GM23338 (cell line): Measurements from ENCODE around the gene RNU7-1. TPM values are rescaled to one million over a fixed set of nuclear protein-coding genes. Genes with fewer than 3 reads are reported as not detected.

Source experiments
- ATAC-seq: fragments of 200-7000 bp; cut with Tn5 transposase; 3 replicates; pipeline ENCODE4 v1.9.1; 2020
- DNase-seq: peaks from one replicate; pipeline ENCODE4 v3.0.0-alpha.2; 2015; ENCODE audit warnings: low spot score
- H2AFZ ChIP-seq: fragments of 200-600 bp; sonication (generic); 2 replicates; pipeline ENCODE4 v1.8.0; 2016; ENCODE audit warnings: antibody characterized with exemption, mild to moderate bottlenecking, moderate library complexity
- H3F3A ChIP-seq: fragments of 200-600 bp; sonication (generic); replicated peaks from 2 replicates; pipeline ENCODE4 v1.8.0; 2017; ENCODE audit warnings: antibody characterized with exemption, mixed run types, low read depth
- H3K27ac ChIP-seq: fragments of 200-600 bp; sonication (generic); 2 replicates; pipeline ENCODE4 v1.6.1; 2016; ENCODE audit warnings: low read depth
- H3K27me3 ChIP-seq: fragments of 200-600 bp; sonication (generic); 2 replicates; pipeline ENCODE4 v1.8.0; 2016; ENCODE audit warnings: mild to moderate bottlenecking, mixed run types, moderate library complexity; ENCODE audit not compliant: insufficient read depth
- H3K36me3 ChIP-seq: fragments of 200-600 bp; sonication (generic); 2 replicates; pipeline ENCODE4 v1.8.0; 2016; ENCODE audit warnings: mild to moderate bottlenecking; ENCODE audit not compliant: insufficient read depth
- H3K4me1 ChIP-seq: fragments of 200-600 bp; sonication (generic); 2 replicates; pipeline ENCODE4 v1.8.0; 2016; ENCODE audit warnings: mild to moderate bottlenecking, moderate library complexity; ENCODE audit not compliant: insufficient read depth
- H3K4me2 ChIP-seq: fragments of 200-600 bp; sonication (generic); 2 replicates; pipeline ENCODE4 v1.7.1; 2017; ENCODE audit warnings: mixed run types
- H3K4me3 ChIP-seq: fragments of 200-600 bp; sonication (generic); 2 replicates; pipeline ENCODE4 v1.6.1; 2016; ENCODE audit warnings: mixed run types
- H3K79me2 ChIP-seq: fragments of 200-600 bp; sonication (generic); replicated peaks from 2 replicates; pipeline ENCODE4 v1.8.0; 2017; ENCODE audit warnings: mild to moderate bottlenecking; ENCODE audit not compliant: insufficient read depth
- H3K9me2 ChIP-seq: fragments of 200-600 bp; sonication (generic); 2 replicates; pipeline ENCODE4 v1.8.0; 2017; ENCODE audit not compliant: insufficient read depth
- H4K20me1 ChIP-seq: fragments of 200-600 bp; sonication (generic); replicated peaks from 2 replicates; pipeline ENCODE4 v1.8.0; 2017; ENCODE audit warnings: mild to moderate bottlenecking; ENCODE audit not compliant: insufficient read depth
- H3K27ac Mint-ChIP-seq: 2 replicates; pipeline ENCODE4 v1.8.0; 2020; ENCODE audit warnings: inconsistent platforms, mild to moderate bottlenecking, moderate library complexity, mixed read lengths
- H3K27me3 Mint-ChIP-seq: 3 replicates; pipeline ENCODE4 v1.8.0; 2022; ENCODE audit warnings: low read depth, mild to moderate bottlenecking, moderate library complexity, mixed read lengths, inconsistent platforms; ENCODE audit not compliant: insufficient read depth, poor library complexity
- H3K36me3 Mint-ChIP-seq: 3 replicates; pipeline ENCODE4 v1.8.0; 2021; ENCODE audit warnings: low read depth, mild to moderate bottlenecking, inconsistent platforms, moderate library complexity, mixed read lengths
- H3K4me1 Mint-ChIP-seq: 3 replicates; pipeline ENCODE4 v1.8.0; 2020; ENCODE audit warnings: mild to moderate bottlenecking, inconsistent platforms, mixed read lengths
- H3K4me3 Mint-ChIP-seq: 3 replicates; pipeline ENCODE4 v1.8.0; 2021; ENCODE audit warnings: moderate library complexity, mild to moderate bottlenecking, inconsistent platforms, mixed read lengths
- H3K9me3 Mint-ChIP-seq: 3 replicates; pipeline ENCODE4 v1.8.0; 2020; ENCODE audit warnings: moderate library complexity, mild to moderate bottlenecking, inconsistent platforms, mixed read lengths
- CTCF ChIP-seq, 2 experiments: fragments of 200-600 bp in 1 of 2; sonication (generic) in 1 of 2; conservative IDR thresholded peaks; 2 replicates each; pipeline versions ENCODE4 v1.5.1 to v1.6.1; 2016 to 2017; ENCODE audit warnings: antibody characterized with exemption in 2 of 2, low read depth in 2 of 2, mild to moderate bottlenecking in 2 of 2, moderate library complexity in 1 of 2
- ETS1 ChIP-seq: IDR thresholded peaks from 2 replicates; pipeline ENCODE4 v1.6.1; 2016; ENCODE audit warnings: antibody characterized with exemption
- EZH2 ChIP-seq: fragments of 200-600 bp; sonication (generic); IDR thresholded peaks from one replicate; pipeline ENCODE4 v1.8.0; 2017; ENCODE audit warnings: antibody characterized with exemption, mild to moderate bottlenecking, low read depth; ENCODE audit not compliant: unreplicated experiment
- EZH2phosphoT487 ChIP-seq: fragments of 200-600 bp; sonication (generic); IDR thresholded peaks from one replicate; pipeline ENCODE4 v1.8.1; 2018; ENCODE audit warnings: antibody characterized with exemption; ENCODE audit not compliant: unreplicated experiment
- JUNB ChIP-seq: IDR thresholded peaks from one replicate; pipeline ENCODE4 v1.6.1; 2016; ENCODE audit warnings: antibody characterized with exemption; ENCODE audit not compliant: unreplicated experiment
- NANOG ChIP-seq: IDR thresholded peaks from 2 replicates; pipeline ENCODE4 v1.6.1; 2016; ENCODE audit warnings: antibody characterized with exemption, borderline replicate concordance
- POLR2AphosphoS5 ChIP-seq: IDR thresholded peaks from 2 replicates; pipeline ENCODE4 v1.6.1; 2016; ENCODE audit warnings: antibody characterized with exemption, low read depth
- STAT1 ChIP-seq: IDR thresholded peaks from one replicate; pipeline ENCODE4 v1.6.1; 2016; ENCODE audit warnings: antibody characterized with exemption; ENCODE audit not compliant: unreplicated experiment
- ZNF331 ChIP-seq: fragments of 250-450 bp; sonication (Bioruptor Pico); IDR thresholded peaks from 2 replicates; pipeline ENCODE4 v1.5.0; 2020; ENCODE audit warnings: low read depth, mild to moderate bottlenecking, moderate library complexity
- polyA plus RNA-seq: library from polyadenylated mRNA; unstranded; fragments of >200 nt; fragmentation: Nextera tagmentation; extraction: Ambion mirVana; gene quantifications from 2 replicates; pipeline ENCODE4 v1.2.1, GENCODE V29; 2016
- total RNA-seq: library from RNA; depleted of rRNA; stranded (reverse); fragments of >200 nt; shearing (Covaris generic); gene quantifications from 2 replicates; pipeline ENCODE4 v1.2.3, GENCODE V29; 2014

Gene RNU7-1
- total and polyA plus RNA-seq, 2 experiments from 2014 or later, result not detected

GRCh38 chr12:6928022-6928702 lies 15.5 kb upstream of the RNU7-1 start:
- Mint-ChIP-seq H3K27ac (peak overlapping the region; percentile 82), H3K9me3 (no peaks in the 10 kb centered on the region; the same call in 1 of the 3 replicates), H3K4me1 (peaks cover 57% of the 10 kb centered on the region), H3K36me3 (peaks cover 26% of the 10 kb centered on the region), H3K27me3 (peaks cover 33% of the 10 kb centered on the region), H3K4me3 (peak overlapping the region; percentile 97)
- H3K4me1 ChIP-seq, result peaks cover 51% of the 10 kb centered on the region
- ATAC-seq (no peak), DNase-seq (peak; percentile 47)
- TF ChIP-seq EZH2 (no peak), ETS1 (no peak), STAT1 (no peak), ZNF331 (no peak), NANOG (no peak), POLR2AphosphoS5 (no peak), CTCF (conservative IDR thresholded peaks at IDR 0.05; ENCODE audit: low read depth in 2 of 2) (no peak), EZH2phosphoT487 (no peak)
- H3K27ac ChIP-seq, result no peak overlapping the region
- H3K27me3 ChIP-seq, result no peaks in the 10 kb centered on the region
- H3K4me3 ChIP-seq, result peak overlapping the region; percentile 97
- peak overlapping the region; percentile 99 for H3K4me2 ChIP-seq
- peaks cover 20% of the 10 kb centered on the region for H4K20me1 ChIP-seq
- no peaks in the 10 kb centered on the region for H3K9me2 ChIP-seq
- H3F3A ChIP-seq, result peaks cover 33% of the 10 kb centered on the region
- no peak overlapping the region for H2AFZ ChIP-seq
- H3K36me3 ChIP-seq, result no peaks in the 10 kb centered on the region; the same call in 1 of the 2 replicates
- H3K79me2 ChIP-seq, result peaks cover 55% of the 10 kb centered on the region

- H2AFZ ChIP-seq, result no peak overlapping the region
- peak overlapping the region; percentile 82 for H3K27ac Mint-ChIP-seq
- peak; percentile 18; the same call in 1 of the 2 replicates for TF ChIP-seq ETS1
- no peak for TF ChIP-seq JUNB
- no peak for TF ChIP-seq EZH2
- DNase-seq (no peak), ATAC-seq (no peak)
- H3K4me3 ChIP-seq, result peak overlapping the region; percentile 97
- H3K4me2 ChIP-seq, result peak overlapping the region; percentile 99
- peaks cover 59% of the 10 kb centered on the region for H3K79me2 ChIP-seq
- H3K36me3 Mint-ChIP-seq, result peaks cover 31% of the 10 kb centered on the region
- peaks cover 4% of the 10 kb centered on the region for H3K36me3 ChIP-seq
- H3K27me3 ChIP-seq, result no peaks in the 10 kb centered on the region
- H3K9me2 ChIP-seq, result no peaks in the 10 kb centered on the region
- H3K4me1 ChIP-seq, result peaks cover 51% of the 10 kb centered on the region
- no peak overlapping the region for H3K27ac ChIP-seq
- peaks cover 26% of the 10 kb centered on the region for H4K20me1 ChIP-seq
- peak overlapping the region; percentile 97 for H3K4me3 Mint-ChIP-seq
- H3F3A ChIP-seq, result peaks cover 39% of the 10 kb centered on the region
- peaks cover 53% of the 10 kb centered on the region for H3K4me1 Mint-ChIP-seq
- H3K9me3 Mint-ChIP-seq, result no peaks in the 10 kb centered on the region; the same call in 1 of the 3 replicates
- peaks cover 32% of the 10 kb centered on the region for H3K27me3 Mint-ChIP-seq
These were observed 14.8 kb upstream of the RNU7-1 start for GRCh38 chr12:6928703-6929407.
